ENCODE results near the gene PRODH.

Gene PRODH

DNA sequence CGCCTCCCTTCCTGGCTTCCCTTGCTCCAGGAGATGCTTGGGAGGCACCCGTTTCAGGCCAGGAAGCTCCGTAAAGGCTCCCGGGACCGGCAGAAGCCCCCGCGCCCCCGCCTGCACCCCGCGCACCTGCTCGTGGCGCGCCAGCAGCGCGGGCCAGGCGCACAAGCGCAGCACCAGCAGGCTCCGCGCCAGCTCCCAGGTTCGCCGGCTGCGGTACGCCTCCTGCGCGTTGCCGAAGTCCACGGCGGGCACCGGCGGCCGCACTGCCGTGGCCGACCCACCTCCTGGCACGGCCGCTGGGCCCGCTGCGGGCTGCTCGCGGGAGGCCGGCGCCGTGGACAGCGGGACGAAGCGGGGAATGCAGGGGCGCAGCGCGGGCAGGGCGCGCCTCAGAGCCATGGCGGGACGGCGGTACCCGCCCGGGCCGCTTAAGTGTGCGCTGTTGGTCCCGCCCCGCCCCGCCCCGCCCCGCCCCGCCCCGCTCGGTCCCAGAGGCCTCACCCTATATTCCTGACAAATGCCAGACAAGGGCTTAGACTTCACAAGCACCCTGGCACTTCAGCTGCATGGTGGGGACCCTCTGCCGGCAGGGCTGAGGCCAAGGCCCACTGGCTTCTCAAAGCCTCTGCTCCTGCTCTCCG lies at the start of gene PRODH:
Gene PRODH (minus strand): TSS at position 405 of the 641 bp plus-strand sequence. CDS start 6 bp downstream, at position 399.
- TF ChIP-seq TAF1 (IDR thresholded peaks at IDR 0.05; ENCODE audit: low read depth): no peak
- no peak for TF ChIP-seq USF1 (IDR thresholded peaks at IDR 0.05)
- TF ChIP-seq, protein P1, sequence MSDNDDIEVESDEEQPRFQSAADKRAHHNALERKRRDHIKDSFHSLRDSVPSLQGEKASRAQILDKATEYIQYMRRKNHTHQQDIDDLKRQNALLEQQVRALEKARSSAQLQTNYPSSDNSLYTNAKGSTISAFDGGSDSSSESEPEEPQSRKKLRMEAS (IDR thresholded peaks at IDR 0.05): no peak
- no peak for TF ChIP-seq FOXM1 (IDR thresholded peaks at IDR 0.05; ENCODE audit: borderline replicate concordance, low read depth)
- TF ChIP-seq TEAD4 (IDR thresholded peaks at IDR 0.05): no peak
- TF ChIP-seq EP300 (IDR thresholded peaks at IDR 0.05; ENCODE audit: borderline replicate concordance): no peak
- no peak for TF ChIP-seq CREB1 (IDR thresholded peaks at IDR 0.05; ENCODE audit: low read depth)
- TF ChIP-seq EGR1 (IDR thresholded peaks at IDR 0.05): no peak
- no peak for TF ChIP-seq YY1 (IDR thresholded peaks at IDR 0.05; ENCODE audit: low read depth)
- TF ChIP-seq, protein P2, sequence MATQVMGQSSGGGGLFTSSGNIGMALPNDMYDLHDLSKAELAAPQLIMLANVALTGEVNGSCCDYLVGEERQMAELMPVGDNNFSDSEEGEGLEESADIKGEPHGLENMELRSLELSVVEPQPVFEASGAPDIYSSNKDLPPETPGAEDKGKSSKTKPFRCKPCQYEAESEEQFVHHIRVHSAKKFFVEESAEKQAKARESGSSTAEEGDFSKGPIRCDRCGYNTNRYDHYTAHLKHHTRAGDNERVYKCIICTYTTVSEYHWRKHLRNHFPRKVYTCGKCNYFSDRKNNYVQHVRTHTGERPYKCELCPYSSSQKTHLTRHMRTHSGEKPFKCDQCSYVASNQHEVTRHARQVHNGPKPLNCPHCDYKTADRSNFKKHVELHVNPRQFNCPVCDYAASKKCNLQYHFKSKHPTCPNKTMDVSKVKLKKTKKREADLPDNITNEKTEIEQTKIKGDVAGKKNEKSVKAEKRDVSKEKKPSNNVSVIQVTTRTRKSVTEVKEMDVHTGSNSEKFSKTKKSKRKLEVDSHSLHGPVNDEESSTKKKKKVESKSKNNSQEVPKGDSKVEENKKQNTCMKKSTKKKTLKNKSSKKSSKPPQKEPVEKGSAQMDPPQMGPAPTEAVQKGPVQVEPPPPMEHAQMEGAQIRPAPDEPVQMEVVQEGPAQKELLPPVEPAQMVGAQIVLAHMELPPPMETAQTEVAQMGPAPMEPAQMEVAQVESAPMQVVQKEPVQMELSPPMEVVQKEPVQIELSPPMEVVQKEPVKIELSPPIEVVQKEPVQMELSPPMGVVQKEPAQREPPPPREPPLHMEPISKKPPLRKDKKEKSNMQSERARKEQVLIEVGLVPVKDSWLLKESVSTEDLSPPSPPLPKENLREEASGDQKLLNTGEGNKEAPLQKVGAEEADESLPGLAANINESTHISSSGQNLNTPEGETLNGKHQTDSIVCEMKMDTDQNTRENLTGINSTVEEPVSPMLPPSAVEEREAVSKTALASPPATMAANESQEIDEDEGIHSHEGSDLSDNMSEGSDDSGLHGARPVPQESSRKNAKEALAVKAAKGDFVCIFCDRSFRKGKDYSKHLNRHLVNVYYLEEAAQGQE (IDR thresholded peaks at IDR 0.05; ENCODE audit: low read depth): no peak
- TF ChIP-seq NFIC (IDR thresholded peaks at IDR 0.05): no peak
- TF ChIP-seq TCF12 (IDR thresholded peaks at IDR 0.05; ENCODE audit: low read depth): no peak
- no peak for TF ChIP-seq CEBPB (IDR thresholded peaks at IDR 0.05)
- no peak for TF ChIP-seq RAD21 (IDR thresholded peaks at IDR 0.05; ENCODE audit: low read depth)
- TF ChIP-seq ZBTB7A (IDR thresholded peaks at IDR 0.05; ENCODE audit: low read depth): no peak

DNA sequence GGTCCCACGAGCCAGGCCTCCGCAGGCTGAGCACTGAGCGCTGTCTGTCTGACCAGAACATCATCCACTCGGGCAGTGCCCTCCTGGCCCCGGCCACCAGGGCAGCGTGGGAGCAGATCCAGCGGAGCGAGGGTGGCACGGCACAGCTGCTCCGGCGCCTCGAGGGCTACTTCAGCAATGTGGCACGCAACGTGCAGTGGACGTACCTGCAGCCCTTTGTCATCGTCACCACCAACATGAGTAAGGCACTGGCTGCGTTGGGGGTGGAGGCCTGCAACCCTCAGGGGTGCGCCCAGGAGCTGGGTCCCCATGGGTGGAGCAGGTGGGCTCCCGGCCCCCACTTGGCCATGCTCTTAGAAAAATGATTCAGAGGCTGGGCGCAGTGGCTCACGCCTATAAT lies 49.7 kb upstream of the PRODH start:
- no peak for TF ChIP-seq CREB1 (IDR thresholded peaks at IDR 0.05; ENCODE audit: low read depth)
- TF ChIP-seq NFIC (IDR thresholded peaks at IDR 0.05): no peak
- TF ChIP-seq, protein P2 (IDR thresholded peaks at IDR 0.05; ENCODE audit: low read depth): no peak
- TF ChIP-seq, protein P1 (IDR thresholded peaks at IDR 0.05): no peak
- TF ChIP-seq EGR1 (IDR thresholded peaks at IDR 0.05): no peak
- TF ChIP-seq TAF1 (IDR thresholded peaks at IDR 0.05; ENCODE audit: low read depth): no peak

DNA sequence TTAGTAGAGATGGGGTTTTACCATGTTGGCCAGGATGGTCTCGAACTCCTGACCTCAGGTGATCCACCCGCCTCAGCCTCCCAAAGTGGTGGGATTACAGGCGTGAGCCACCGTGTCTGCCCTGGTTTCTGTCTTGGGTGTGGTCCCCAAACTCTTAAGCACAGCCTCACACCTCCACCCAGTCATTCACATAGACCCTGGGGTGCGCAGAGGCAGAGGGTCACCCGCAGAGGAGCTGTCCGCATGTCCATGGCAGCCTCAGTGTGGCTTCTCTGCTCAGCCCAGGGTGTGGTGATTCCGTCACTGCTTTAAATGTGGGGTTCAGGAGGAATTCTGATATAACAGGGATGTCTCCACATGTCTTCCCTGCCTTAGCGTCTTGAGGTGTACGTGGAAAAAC lies 48.5 kb upstream of the PRODH start:
- no peak for TF ChIP-seq EP300 (IDR thresholded peaks at IDR 0.05; ENCODE audit: borderline replicate concordance)

GRCh38 chr22:18983120-18983651 lies 47.1 kb upstream of the PRODH start:
- TF ChIP-seq USF1 (IDR thresholded peaks at IDR 0.05) (no peak), CEBPB (IDR thresholded peaks at IDR 0.05) (no peak), NFIC (IDR thresholded peaks at IDR 0.05) (no peak), YY1 (IDR thresholded peaks at IDR 0.05; ENCODE audit: low read depth) (no peak), RAD21 (IDR thresholded peaks at IDR 0.05; ENCODE audit: low read depth) (no peak), TAF1 (IDR thresholded peaks at IDR 0.05; ENCODE audit: low read depth) (no peak)

- TF ChIP-seq, protein P1 (IDR thresholded peaks at IDR 0.05): no peak
- TF ChIP-seq TEAD4 (IDR thresholded peaks at IDR 0.05): no peak
- no peak for TF ChIP-seq TAF1 (IDR thresholded peaks at IDR 0.05; ENCODE audit: low read depth)
- no peak for TF ChIP-seq FOXM1 (IDR thresholded peaks at IDR 0.05; ENCODE audit: borderline replicate concordance, low read depth)
- TF ChIP-seq USF1 (IDR thresholded peaks at IDR 0.05): 0 out of 2 replicates have a peak, but pooled peaks have one; percentile 10
- no peak for TF ChIP-seq ZBTB7A (IDR thresholded peaks at IDR 0.05; ENCODE audit: low read depth)
- TF ChIP-seq CEBPB (IDR thresholded peaks at IDR 0.05): no peak
- TF ChIP-seq EGR1 (IDR thresholded peaks at IDR 0.05): no peak
These were observed 44.7 kb upstream of the PRODH start for GRCh38 chr22:18980829-18981228.

DNA sequence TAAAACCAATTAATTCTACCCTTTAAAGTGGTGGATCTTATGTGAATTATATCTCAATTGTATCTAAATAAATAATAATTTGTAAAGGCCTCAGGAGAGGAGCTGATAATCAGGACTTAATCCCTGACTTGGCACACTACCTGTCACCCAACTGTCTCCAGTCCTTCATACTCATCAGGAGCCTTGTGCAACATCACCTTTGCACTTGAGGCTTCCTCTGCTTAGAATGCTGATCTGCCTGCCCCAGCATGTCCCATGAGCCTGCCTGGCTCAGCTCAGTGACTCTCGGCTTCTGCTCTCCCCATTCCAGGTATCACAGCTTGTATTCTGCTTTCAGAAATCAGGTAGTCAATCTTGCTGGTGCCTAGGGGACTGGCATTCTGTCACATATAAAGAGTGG lies 43.9 kb upstream of the PRODH start:
- TF ChIP-seq USF1 (IDR thresholded peaks at IDR 0.05) (no peak), TEAD4 (IDR thresholded peaks at IDR 0.05) (no peak), RAD21 (IDR thresholded peaks at IDR 0.05; ENCODE audit: low read depth) (no peak), CREB1 (IDR thresholded peaks at IDR 0.05; ENCODE audit: low read depth) (no peak), EP300 (IDR thresholded peaks at IDR 0.05; ENCODE audit: borderline replicate concordance) (no peak), YY1 (IDR thresholded peaks at IDR 0.05; ENCODE audit: low read depth) (no peak)
